GM12878 (cell line): ENCODE data around the gene BCLAF1.

ENCODE experiments used
- CEBPB ChIP-seq, 2 experiments: fragments of 150-350 bp in 1 of 2; IDR thresholded peaks; 2 replicates each; pipeline ENCODE4 v1.6.1; 2012 to 2014; ENCODE audit warnings: low read depth in 2 of 2, low read length in 2 of 2, borderline replicate concordance in 1 of 2, inconsistent platforms in 1 of 2
- HSF1 ChIP-seq: fragments of 150-350 bp; IDR thresholded peaks from 2 replicates; pipeline ENCODE4 v1.6.1; 2014; ENCODE audit warnings: mild to moderate bottlenecking, low read depth, low read length

- TF ChIP-seq HSF1 (no peak), CEBPB (IDR thresholded peaks at IDR 0.05; ENCODE audit: borderline replicate concordance in 1 of 2, low read depth in 2 of 2, low read length in 2 of 2) (no peak)
Measured at GRCh38 chr6:136306466-136306865, 16.8 kb upstream of the BCLAF1 start.
